Erythroblast (primary cell): ENCODE measurements around the gene DMRTA2.

Source experiments
- GATA1 ChIP-seq: IDR thresholded peaks from 2 replicates; pipeline ENCODE4 v1.6.1; 2011; ENCODE audit warnings: low read depth, mild to moderate bottlenecking, control low read depth, low read length, moderate library complexity
- POLR2A ChIP-seq: IDR thresholded peaks from 2 replicates; pipeline ENCODE4 v1.6.1; 2011; ENCODE audit warnings: mild to moderate bottlenecking, low read length

GRCh38 chr1:50371749-50372148, 51.5 kb downstream of the DMRTA2 start:
- no peak for TF ChIP-seq POLR2A
- TF ChIP-seq GATA1, result no peak
